ENCODE measurements around the gene KRTAP20-3.

The KRTAP20-3 gene

GRCh38 chr21:30620080-30620479, 22.6 kb upstream of the KRTAP20-3 start:
- Histone ChIP-seq H3K9me3 (ENCODE audit: insufficient read depth, low read depth, low read length) (peaks cover 1% of the 10 kb centered on the region), H2AK5ac (ENCODE audit: low read length) (no peak overlapping the region), H4K8ac (ENCODE audit: low read depth, low read length) (no peak overlapping the region), H3K4me3 (ENCODE audit: low read depth, low read length) (no peak overlapping the region), H3K4ac (ENCODE audit: low read depth, low read length) (no peak overlapping the region), H2BK5ac (ENCODE audit: low read depth, low read length, poor library complexity) (no peak overlapping the region), H3K4me1 (ENCODE audit: control insufficient read depth in 1 of 2, insufficient read depth in 2 of 2, low read length in 2 of 2) (no peaks in the 10 kb centered on the region), H3K9ac (ENCODE audit: low read length) (no peak overlapping the region), H3K79me2 (ENCODE audit: control insufficient read depth, insufficient read depth, low read length, poor library complexity) (no peaks in the 10 kb centered on the region), H2BK12ac (ENCODE audit: low read length) (no peak overlapping the region), H3K27me3 (ENCODE audit: insufficient read depth, low read length) (no peaks in the 10 kb centered on the region), H3K23ac (ENCODE audit: low read length) (no peak overlapping the region), H3K79me1 (ENCODE audit: low read length) (no peaks in the 10 kb centered on the region), H3K27ac (ENCODE audit: low read depth, low read length) (no peak overlapping the region), H2AFZ (ENCODE audit: insufficient read depth, low read length, poor library complexity) (no peak overlapping the region), H4K91ac (ENCODE audit: low read depth, low read length) (no peak overlapping the region), H3K36me3 (ENCODE audit: control insufficient read depth in 1 of 2, insufficient read depth in 2 of 2, low read length in 2 of 2) (no peaks in the 10 kb centered on the region), H3K4me2 (ENCODE audit: low read length) (no peak overlapping the region), H3K18ac (ENCODE audit: low read length) (no peak overlapping the region), H3K14ac (ENCODE audit: low read length) (no peak overlapping the region), H4K12ac (ENCODE audit: low read depth, low read length) (no peak overlapping the region), H2BK120ac (ENCODE audit: insufficient read depth, low read length, poor library complexity) (no peak overlapping the region)
- DNase-seq, result no peak

- no peak within 1 kb of the TSS for H3K9ac ChIP-seq (ENCODE audit: low read length)
- H3K27me3 ChIP-seq (ENCODE audit: insufficient read depth, low read length), result no peaks in the 10 kb centered on the region
- H3K4me1 ChIP-seq (ENCODE audit: control insufficient read depth in 1 of 2, insufficient read depth in 2 of 2, low read length in 2 of 2), result no peaks in the 10 kb centered on the region
- no peak within 1 kb of the TSS for H2AK5ac ChIP-seq (ENCODE audit: low read length)
- DNase-seq, result no peak
- WGBS (ENCODE audit: extremely low coverage, insufficient coverage, insufficient read length), result no CpG with 5 or more reads among the region's 3 CpGs
- H3K23ac ChIP-seq (ENCODE audit: low read length), result no peak within 1 kb of the TSS
- H2AFZ ChIP-seq (ENCODE audit: insufficient read depth, low read length, poor library complexity), result no peak within 1 kb of the TSS
- H3K36me3 ChIP-seq (ENCODE audit: control insufficient read depth in 1 of 2, insufficient read depth in 2 of 2, low read length in 2 of 2), result no peaks in the 10 kb centered on the region
- no peak within 1 kb of the TSS for H2BK120ac ChIP-seq (ENCODE audit: insufficient read depth, low read length, poor library complexity)
- no peak within 1 kb of the TSS for H4K12ac ChIP-seq (ENCODE audit: low read depth, low read length)
- H3K14ac ChIP-seq (ENCODE audit: low read length), result no peak within 1 kb of the TSS
- H3K79me1 ChIP-seq (ENCODE audit: low read length), result no peaks in the 10 kb centered on the region
- H3K4ac ChIP-seq (ENCODE audit: low read depth, low read length), result no peak within 1 kb of the TSS
- H3K9me3 ChIP-seq (ENCODE audit: insufficient read depth, low read depth, low read length), result peaks cover 1% of the 10 kb centered on the region
- H3K27ac ChIP-seq (ENCODE audit: low read depth, low read length), result no peak within 1 kb of the TSS
- no peak within 1 kb of the TSS for H3K4me2 ChIP-seq (ENCODE audit: low read length)
- H3K4me3 ChIP-seq (ENCODE audit: low read depth, low read length), result no peak within 1 kb of the TSS
- no peak within 1 kb of the TSS for H2BK12ac ChIP-seq (ENCODE audit: low read length)
- no peak within 1 kb of the TSS for H4K91ac ChIP-seq (ENCODE audit: low read depth, low read length)
- H3K79me2 ChIP-seq (ENCODE audit: control insufficient read depth, insufficient read depth, low read length, poor library complexity), result no peaks in the 10 kb centered on the region
- H3K18ac ChIP-seq (ENCODE audit: low read length), result no peak within 1 kb of the TSS
- no peak within 1 kb of the TSS for H2BK5ac ChIP-seq (ENCODE audit: low read depth, low read length, poor library complexity)
- no peak within 1 kb of the TSS for H4K8ac ChIP-seq (ENCODE audit: low read depth, low read length)
Measured at GRCh38 chr21:30620522-30620921, 22.1 kb upstream of the KRTAP20-3 start, which contains the start of gene KRTAP20-4. TSS of gene KRTAP20-4 (plus strand) at chr21:30620627.

GRCh38 chr21:30623362-30623761, 19.3 kb upstream of the KRTAP20-3 start:
- Histone ChIP-seq H3K79me2 (ENCODE audit: control insufficient read depth, insufficient read depth, low read length, poor library complexity) (no peaks in the 10 kb centered on the region), H3K4me3 (ENCODE audit: low read depth, low read length) (no peak overlapping the region), H2AK5ac (ENCODE audit: low read length) (no peak overlapping the region), H4K91ac (ENCODE audit: low read depth, low read length) (no peak overlapping the region), H3K9me3 (ENCODE audit: insufficient read depth, low read depth, low read length) (peaks cover 1% of the 10 kb centered on the region), H2BK12ac (ENCODE audit: low read length) (no peak overlapping the region), H2AFZ (ENCODE audit: insufficient read depth, low read length, poor library complexity) (no peak overlapping the region), H4K8ac (ENCODE audit: low read depth, low read length) (no peak overlapping the region), H4K12ac (ENCODE audit: low read depth, low read length) (no peak overlapping the region), H3K79me1 (ENCODE audit: low read length) (no peaks in the 10 kb centered on the region), H3K4ac (ENCODE audit: low read depth, low read length) (no peak overlapping the region), H3K18ac (ENCODE audit: low read length) (no peak overlapping the region), H2BK5ac (ENCODE audit: low read depth, low read length, poor library complexity) (no peak overlapping the region), H3K27ac (ENCODE audit: low read depth, low read length) (no peak overlapping the region), H3K27me3 (ENCODE audit: insufficient read depth, low read length) (no peaks in the 10 kb centered on the region), H3K4me1 (ENCODE audit: control insufficient read depth in 1 of 2, insufficient read depth in 2 of 2, low read length in 2 of 2) (no peaks in the 10 kb centered on the region), H3K14ac (ENCODE audit: low read length) (no peak overlapping the region), H3K36me3 (ENCODE audit: control insufficient read depth in 1 of 2, insufficient read depth in 2 of 2, low read length in 2 of 2) (no peaks in the 10 kb centered on the region), H2BK120ac (ENCODE audit: insufficient read depth, low read length, poor library complexity) (no peak overlapping the region), H3K9ac (ENCODE audit: low read length) (no peak overlapping the region), H3K23ac (ENCODE audit: low read length) (no peak overlapping the region), H3K4me2 (ENCODE audit: low read length) (no peak overlapping the region)
- DNase-seq, result no peak
- no CpG with 5 or more reads among the region's 3 CpGs for WGBS (ENCODE audit: extremely low coverage, insufficient coverage, insufficient read length)

GRCh38 chr21:30625449-30626165, 17.1 kb upstream of the KRTAP20-3 start:
- no peak overlapping the region for H2BK12ac ChIP-seq (ENCODE audit: low read length)
- H3K4ac ChIP-seq (ENCODE audit: low read depth, low read length), result no peak overlapping the region
- DNase-seq, result no peak
- H3K27me3 ChIP-seq (ENCODE audit: insufficient read depth, low read length), result no peaks in the 10 kb centered on the region
- no peak overlapping the region for H3K4me3 ChIP-seq (ENCODE audit: low read depth, low read length)
- WGBS (ENCODE audit: extremely low coverage, insufficient coverage, insufficient read length), result no CpG with 5 or more reads among the region's 4 CpGs
- H3K23ac ChIP-seq (ENCODE audit: low read length), result no peak overlapping the region
- H4K91ac ChIP-seq (ENCODE audit: low read depth, low read length), result no peak overlapping the region
- no peak overlapping the region for H2AK5ac ChIP-seq (ENCODE audit: low read length)
- H2BK5ac ChIP-seq (ENCODE audit: low read depth, low read length, poor library complexity), result no peak overlapping the region
- peaks cover 1% of the 10 kb centered on the region for H3K9me3 ChIP-seq (ENCODE audit: insufficient read depth, low read depth, low read length)
- H3K36me3 ChIP-seq (ENCODE audit: control insufficient read depth in 1 of 2, insufficient read depth in 2 of 2, low read length in 2 of 2), result no peaks in the 10 kb centered on the region
- H3K4me2 ChIP-seq (ENCODE audit: low read length), result no peak overlapping the region
- H2BK120ac ChIP-seq (ENCODE audit: insufficient read depth, low read length, poor library complexity), result no peak overlapping the region
- no peak overlapping the region for H3K9ac ChIP-seq (ENCODE audit: low read length)
- no peaks in the 10 kb centered on the region for H3K79me1 ChIP-seq (ENCODE audit: low read length)
- H3K18ac ChIP-seq (ENCODE audit: low read length), result no peak overlapping the region
- no peak overlapping the region for H4K8ac ChIP-seq (ENCODE audit: low read depth, low read length)
- H3K14ac ChIP-seq (ENCODE audit: low read length), result no peak overlapping the region
- no peak overlapping the region for H4K12ac ChIP-seq (ENCODE audit: low read depth, low read length)
- H3K27ac ChIP-seq (ENCODE audit: low read depth, low read length), result no peak overlapping the region
- no peaks in the 10 kb centered on the region for H3K79me2 ChIP-seq (ENCODE audit: control insufficient read depth, insufficient read depth, low read length, poor library complexity)
- no peak overlapping the region for H2AFZ ChIP-seq (ENCODE audit: insufficient read depth, low read length, poor library complexity)
- no peaks in the 10 kb centered on the region for H3K4me1 ChIP-seq (ENCODE audit: control insufficient read depth in 1 of 2, insufficient read depth in 2 of 2, low read length in 2 of 2)

Data from trophoblast cell (in vitro differentiated cells and primary cell).